ENCODE results near the gene DNA2. TPM values are rescaled to one million over a fixed set of nuclear protein-coding genes. Genes with fewer than 3 reads are reported as not detected.

The DNA2 gene
- total and polyA plus RNA-seq, 2 of the 13 experiments (the other 11 are each of a cell fraction or from before 2014, with no cell fraction given), result 4.8 to 27.3 TPM

- TF ChIP-seq ZNF709 (CRISPR knock-in tag; IDR thresholded peaks at IDR 0.05), result no peak
- TF ChIP-seq FOXA1 (IDR thresholded peaks at IDR 0.05), result no peak
- TF ChIP-seq FOXA1 (CRISPR knock-in tag; IDR thresholded peaks at IDR 0.05), result no peak
- no peak for TF ChIP-seq BRD4 (CRISPR knock-in tag; IDR thresholded peaks at IDR 0.05)
- TF ChIP-seq GTF3A (CRISPR knock-in tag; conservative IDR thresholded peaks at IDR 0.05), result no peak
Observed at GRCh38 chr10:68402276-68402675, 69.5 kb downstream of the DNA2 start (continued).

- H2AFZ ChIP-seq (ENCODE audit: low read length), result no peak overlapping the region
- ATAC-seq (no peak), FAIRE-seq (no peak), DNase-seq (ENCODE audit: low spot score) (no peak)
- intact Hi-C loops (cut with micrococcal nuclease; ENCODE audit: unreplicated experiment) (no loop called here), in situ Hi-C loops (cut with HindIII; ENCODE audit: extremely low pct_ligation_motif_present, low pct_unique_long_range_greater_than_20kb) (no loop called here)
- no peaks in the 10 kb centered on the region for H3K9me3 ChIP-seq (ENCODE audit: low read length)
- POLR2A ChIA-PET, result no interaction called here
- no TSS peak for BruUV-seq (replicated peaks)
- TF ChIP-seq ZBTB14 (CRISPR knock-in tag; IDR thresholded peaks at IDR 0.05) (no peak), ZNF652 (CRISPR knock-in tag; IDR thresholded peaks at IDR 0.05; ENCODE audit: borderline replicate concordance, low read depth) (peak; percentile 77; the same call in 1 of the 2 replicates)
- H3K27me3 ChIP-seq (ENCODE audit: control insufficient read depth in 1 of 2, insufficient read depth in 2 of 2, low read length in 2 of 2), result no peaks in the 10 kb centered on the region
- H3K36me3 ChIP-seq (replicated peaks in 1 of 2; ENCODE audit: control insufficient read depth in 1 of 2, insufficient read depth in 2 of 2, low read length in 2 of 2), result peaks cover 6 to 28% of the 10 kb centered on the region in 2 experiments
- no peaks in the 10 kb centered on the region for H4K20me1 ChIP-seq (ENCODE audit: insufficient read depth, low read length)
- no peak overlapping the region for H3K4me2 ChIP-seq (ENCODE audit: low read depth, low read length)
- H3K79me2 ChIP-seq (ENCODE audit: insufficient read depth, low read length), result peaks cover 2% of the 10 kb centered on the region
- peaks cover 7% of the 10 kb centered on the region; the same call in 1 of the 2 replicates for H3K4me1 ChIP-seq (ENCODE audit: insufficient read depth, low read length)
- no peak overlapping the region for H3K27ac ChIP-seq (ENCODE audit: extremely low read length, insufficient read depth, low read length)
- no peak overlapping the region for H3K9ac ChIP-seq (ENCODE audit: insufficient read depth, low read depth, low read length)
- CTCF ChIA-PET (ENCODE audit: low intra/inter-chr PET ratio, low total read pairs), result no interaction called here
- no peak overlapping the region for H3K4me3 ChIP-seq (replicated peaks in 1 of 3; ENCODE audit: insufficient read depth in 1 of 3, low read depth in 2 of 3, low read length in 3 of 3)
- 83% methylated on average over 1 of the region's 1 CpG for WGBS (ENCODE audit: low lambda C conversion rate)
Observed at GRCh38 chr10:68397005-68397404, 74.8 kb downstream of the DNA2 start.

GRCh38 chr10:68385740-68386139, 86.0 kb downstream of the DNA2 start:
- H3K79me2 ChIP-seq (ENCODE audit: insufficient read depth, low read length), result no peaks in the 10 kb centered on the region
- H2AFZ ChIP-seq (ENCODE audit: low read length), result no peak overlapping the region
- H3K27ac ChIP-seq (ENCODE audit: extremely low read length, insufficient read depth, low read length), result no peak overlapping the region
- 91% methylated on average over 2 of the region's 2 CpGs for WGBS (ENCODE audit: low lambda C conversion rate)
- H3K9me3 ChIP-seq (ENCODE audit: low read length), result no peaks in the 10 kb centered on the region
- no peaks in the 10 kb centered on the region; a peak in 1 of 5 replicates for H3K27me3 ChIP-seq (ENCODE audit: control insufficient read depth in 1 of 2, insufficient read depth in 2 of 2, low read length in 2 of 2)
- intact Hi-C loops (cut with micrococcal nuclease; ENCODE audit: unreplicated experiment), result no loop called here
- no peak overlapping the region for H3K4me2 ChIP-seq (ENCODE audit: low read depth, low read length)
- ATAC-seq (no peak), FAIRE-seq (no peak), DNase-seq (ENCODE audit: low spot score) (no peak)
- CTCF ChIA-PET (ENCODE audit: low intra/inter-chr PET ratio, low total read pairs), result no interaction called here
- H3K4me3 ChIP-seq (replicated peaks in 1 of 3; ENCODE audit: insufficient read depth in 1 of 3, low read depth in 2 of 3, low read length in 3 of 3), result no peak overlapping the region
- BruUV-seq (replicated peaks), result no TSS peak
- in situ Hi-C loops (cut with HindIII; ENCODE audit: extremely low pct_ligation_motif_present, low pct_unique_long_range_greater_than_20kb), result no loop called here
- H3K4me1 ChIP-seq (ENCODE audit: insufficient read depth, low read length), result no peaks in the 10 kb centered on the region
- H3K9ac ChIP-seq (ENCODE audit: insufficient read depth, low read depth, low read length), result no peak overlapping the region
- POLR2A ChIA-PET, result no interaction called here
- H3K36me3 ChIP-seq (replicated peaks in 1 of 2; ENCODE audit: control insufficient read depth in 1 of 2, insufficient read depth in 2 of 2, low read length in 2 of 2), result peaks cover 5 to 50% of the 10 kb centered on the region in 2 experiments; a peak in 4 of 5 replicates
- H4K20me1 ChIP-seq (ENCODE audit: insufficient read depth, low read length), result no peaks in the 10 kb centered on the region
- no peak for TF ChIP-seq ARNT2 (CRISPR knock-in tag; IDR thresholded peaks at IDR 0.05; ENCODE audit: low read depth)
- TF ChIP-seq SIX1 (CRISPR knock-in tag; IDR thresholded peaks at IDR 0.05; ENCODE audit: borderline replicate concordance), result no peak
- TF ChIP-seq FOXK1 (CRISPR knock-in tag; IDR thresholded peaks at IDR 0.05; ENCODE audit: borderline replicate concordance, low read depth), result no peak
- no peak for TF ChIP-seq THAP9 (CRISPR knock-in tag; IDR thresholded peaks at IDR 0.05; ENCODE audit: borderline replicate concordance)
- peak; percentile 73 for TF ChIP-seq CEBPB (IDR thresholded peaks at IDR 0.05; ENCODE audit: borderline replicate concordance, low read depth, low read length)
- TF ChIP-seq CREBL2 (CRISPR knock-in tag; IDR thresholded peaks at IDR 0.05; ENCODE audit: borderline replicate concordance), result no peak
- no peak for TF ChIP-seq SUZ12 (IDR thresholded peaks at IDR 0.05; ENCODE audit: low read depth, low read length)
- no peak for TF ChIP-seq ZFP36L1 (CRISPR knock-in tag; IDR thresholded peaks at IDR 0.05)

Data from HepG2 (cell line).